NCI-H1092 treated with DMSO at 0.1 percent for 48 hours (cell line): ENCODE measurements around the gene MAD1L1.
A peak's percentile ranks its signal among the peaks of the same experiment; 100 is the strongest.

Experiments
- DNase-seq: peaks from one replicate; lab custom pipeline; 2025; lab: John Stamatoyannopoulos, UW

MAD1L1 gene

DNA sequence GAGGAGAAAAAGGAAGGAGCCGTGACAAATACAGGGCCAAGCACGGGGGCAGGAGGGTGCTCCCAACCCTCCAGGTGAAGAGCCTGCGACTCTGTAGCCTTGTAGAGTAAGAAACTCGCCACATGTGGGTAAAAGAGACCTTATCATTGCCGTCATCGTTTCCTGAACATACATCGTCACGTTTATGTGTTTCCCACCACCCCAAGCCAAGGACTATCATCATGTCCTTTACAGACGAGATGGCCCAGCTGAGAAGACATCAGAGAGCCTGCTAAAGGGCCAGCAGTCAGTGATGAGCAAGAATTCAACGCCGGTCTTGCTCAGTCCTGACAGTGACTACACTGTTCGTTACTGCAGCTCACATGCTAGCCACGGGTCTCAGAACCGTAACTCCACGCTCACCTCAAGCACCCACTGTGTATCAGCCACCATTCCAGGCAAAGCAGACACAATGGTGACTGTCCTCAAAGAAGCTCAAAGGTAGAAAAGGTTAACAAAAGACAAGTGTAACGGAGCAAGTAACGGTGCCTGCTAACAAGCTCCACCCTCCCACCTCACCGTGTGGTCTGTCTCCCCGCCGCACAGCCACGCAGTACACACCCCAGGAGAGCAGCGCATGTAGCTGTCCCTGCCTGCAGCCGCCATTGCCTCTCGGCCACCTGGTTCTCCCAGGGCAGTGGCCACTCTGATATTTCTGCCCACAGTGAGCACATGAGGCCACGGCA lies 147.8 kb downstream of the MAD1L1 start:
- DNase-seq, result no peak

- DNase-seq, result no peak
Measured at GRCh38 chr7:2084331-2084730, 148.4 kb downstream of the MAD1L1 start.

GRCh38 chr7:2083362-2083761 lies 149.4 kb downstream of the MAD1L1 start:
- no peak for DNase-seq

DNA sequence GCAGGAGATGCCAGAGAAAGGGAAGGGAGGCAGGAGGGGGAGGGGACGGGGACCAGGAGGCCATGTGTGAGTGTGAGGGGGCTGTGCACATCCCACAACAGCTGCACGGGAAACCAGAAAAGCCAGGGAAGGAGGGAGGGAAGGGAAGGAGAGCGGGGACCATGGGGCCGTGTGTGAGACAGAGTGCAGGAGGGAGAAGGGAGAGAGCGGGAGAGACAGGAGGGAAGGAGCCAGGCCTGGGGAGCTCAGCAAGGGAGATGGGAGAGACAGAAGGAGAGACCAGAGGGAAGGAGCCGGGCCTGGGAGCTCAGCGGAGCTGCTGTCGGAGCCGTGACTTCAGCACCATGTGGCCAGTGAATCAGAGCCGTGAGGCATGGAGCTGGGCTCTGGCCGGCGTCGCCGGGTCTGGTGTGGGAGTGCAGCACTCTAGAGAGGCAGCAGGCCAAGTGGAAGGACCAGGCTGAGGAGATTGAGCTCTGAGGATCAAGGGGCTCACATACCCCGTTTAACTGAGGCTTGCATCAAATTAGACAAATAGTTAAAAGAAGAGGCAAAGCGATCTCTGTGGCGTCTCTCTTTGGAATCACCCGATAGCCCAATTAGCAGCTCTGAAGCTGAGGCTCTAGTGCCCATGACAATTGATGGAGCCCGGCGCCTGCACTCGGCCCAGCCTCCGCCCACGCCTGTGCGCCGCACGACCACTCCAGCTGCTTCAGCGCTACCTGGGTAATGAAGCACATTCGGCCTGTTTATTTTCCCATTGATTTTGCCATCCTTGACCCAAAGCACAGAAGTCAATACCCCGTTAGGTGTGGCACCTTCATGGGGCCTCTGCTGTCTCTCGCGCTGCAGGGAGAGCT lies 150.4 kb downstream of the MAD1L1 start:
- peak; percentile 48 for DNase-seq

DNA sequence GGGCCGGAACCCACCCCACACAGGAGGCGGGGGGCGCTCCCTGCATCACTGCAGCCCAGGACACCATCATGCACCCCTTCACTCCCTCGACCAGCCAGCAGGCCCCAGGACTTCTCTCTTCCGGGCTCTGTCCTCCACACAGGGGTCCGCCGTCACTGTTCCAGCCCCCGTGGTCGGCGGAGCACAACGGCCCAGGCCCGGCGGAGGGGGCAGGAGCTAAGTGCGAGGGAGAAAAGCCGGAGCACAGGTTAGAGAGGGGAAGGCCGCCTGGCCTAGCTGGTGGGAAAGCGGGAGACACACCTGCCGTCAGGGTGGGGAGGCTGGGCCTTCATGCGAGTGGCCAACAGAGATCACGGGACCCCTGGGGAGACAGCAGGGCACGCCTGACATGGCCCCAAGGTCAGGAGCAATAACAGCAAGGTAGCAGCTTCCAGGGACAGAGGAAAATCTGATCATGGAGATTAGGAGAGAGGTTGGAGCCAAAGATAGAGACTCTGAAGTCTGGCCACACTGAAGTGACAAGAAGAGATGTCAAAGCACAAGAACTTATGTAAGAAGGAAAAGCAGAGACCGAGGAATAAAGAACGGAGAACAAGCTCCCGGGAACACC lies 151.1 kb downstream of the MAD1L1 start:
- no peak for DNase-seq

GRCh38 chr7:2080477-2080876 lies 152.3 kb downstream of the MAD1L1 start:
- DNase-seq, result no peak

DNA sequence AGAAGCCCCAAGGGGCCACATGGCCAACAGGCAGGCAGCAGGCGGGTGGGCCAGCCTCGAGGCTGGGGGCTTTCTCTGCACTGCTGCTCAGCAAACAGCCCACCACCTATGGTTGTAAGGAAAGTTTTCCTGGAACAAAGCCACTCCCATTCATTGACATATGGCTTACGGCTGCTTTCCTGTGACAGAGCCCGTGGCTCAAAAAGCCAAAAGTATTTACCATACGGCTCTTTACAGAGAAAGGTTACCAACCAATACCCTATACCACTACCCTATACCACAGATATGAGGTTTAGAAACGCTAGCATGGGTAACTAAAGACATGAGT lies 152.7 kb downstream of the MAD1L1 start:
- DNase-seq, result no peak

- DNase-seq, result no peak
Measured at GRCh38 chr7:2079332-2080059, 153.2 kb downstream of the MAD1L1 start.

DNA sequence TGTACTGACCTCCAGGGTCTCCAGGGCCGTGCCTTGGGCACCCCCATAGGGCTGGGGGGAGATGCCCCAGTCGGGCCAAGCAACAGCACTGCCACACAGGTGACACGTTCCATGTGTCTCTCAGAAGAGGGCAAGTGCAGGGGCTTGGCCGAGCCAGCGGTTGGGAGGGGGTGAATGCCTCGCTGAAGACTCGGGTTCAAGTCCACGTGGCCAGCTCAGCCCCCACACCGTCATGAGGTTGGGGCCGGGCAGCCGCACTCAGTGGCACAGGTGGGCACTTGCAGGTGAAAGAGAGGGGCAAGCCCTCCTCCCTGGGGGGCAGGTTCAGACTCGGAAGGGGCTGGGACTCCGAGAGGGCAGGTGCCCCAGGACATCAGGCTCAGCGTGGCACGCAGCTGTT lies 153.8 kb downstream of the MAD1L1 start:
- DNase-seq, result no peak

DNA sequence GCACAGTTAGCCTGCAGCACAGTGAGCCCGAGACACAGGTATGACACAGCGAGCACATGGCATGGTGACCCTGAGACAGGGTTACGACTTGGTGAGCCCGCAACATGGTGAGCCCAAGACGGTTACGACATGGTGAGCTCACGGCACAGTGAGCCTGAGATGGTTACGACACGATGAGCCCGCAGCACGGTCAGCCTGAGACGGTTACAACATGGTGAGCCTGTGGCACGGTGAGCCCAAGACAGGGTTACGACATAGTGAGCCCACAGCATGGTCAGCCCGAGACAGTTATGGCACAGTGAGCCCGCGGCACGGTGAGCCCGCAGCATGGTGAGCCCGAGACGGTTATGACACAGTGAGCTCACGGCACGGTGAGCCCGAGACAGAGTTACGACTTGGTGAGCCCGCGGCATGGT lies 156.1 kb downstream of the MAD1L1 start:
- DNase-seq, result no peak

GRCh38 chr7:2075811-2076210 lies 156.9 kb downstream of the MAD1L1 start:
- DNase-seq, result no peak

DNA sequence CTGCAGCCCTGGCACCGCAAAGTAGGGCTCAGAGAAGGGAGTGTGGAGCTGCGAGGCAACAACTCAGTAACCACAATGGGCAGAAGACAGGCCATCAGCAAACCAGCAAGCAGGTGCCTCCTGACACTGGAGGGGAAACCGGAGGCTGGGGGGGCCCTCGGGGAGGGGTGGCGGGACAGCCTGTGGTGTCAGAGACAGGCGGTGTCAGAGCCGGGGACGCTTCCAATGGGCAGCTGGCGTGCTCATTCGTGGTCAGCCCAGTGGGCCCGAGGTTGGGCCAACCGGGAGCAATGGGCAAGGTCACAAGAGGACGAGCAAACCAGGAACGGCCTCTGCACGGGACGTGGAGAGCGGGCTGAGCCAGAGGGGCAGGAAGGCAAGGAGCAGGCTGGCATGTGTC lies 158.1 kb downstream of the MAD1L1 start:
- no peak for DNase-seq

- DNase-seq, result no peak
Measured at GRCh38 chr7:2072798-2073197, 159.9 kb downstream of the MAD1L1 start.

DNA sequence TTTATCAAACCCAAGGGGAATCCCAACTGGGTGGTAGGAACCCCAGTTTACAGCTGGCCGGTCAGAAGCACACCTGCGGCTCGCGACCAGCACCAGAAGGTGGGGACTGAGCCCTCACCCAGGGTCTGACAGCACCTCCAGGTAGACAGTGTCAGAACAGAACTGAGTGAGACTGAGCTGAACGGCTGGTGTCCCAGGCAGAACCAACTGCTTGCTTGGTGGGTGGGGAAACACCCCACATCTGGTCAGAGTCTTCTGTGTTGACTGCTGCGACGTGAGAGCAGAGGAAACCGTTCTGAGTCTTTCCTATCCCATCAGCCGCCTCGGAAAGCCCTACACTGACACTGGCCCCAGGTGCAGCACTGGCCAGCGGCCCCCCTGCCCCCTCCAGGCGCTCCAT lies 160.7 kb downstream of the MAD1L1 start:
- DNase-seq, result no peak

DNA sequence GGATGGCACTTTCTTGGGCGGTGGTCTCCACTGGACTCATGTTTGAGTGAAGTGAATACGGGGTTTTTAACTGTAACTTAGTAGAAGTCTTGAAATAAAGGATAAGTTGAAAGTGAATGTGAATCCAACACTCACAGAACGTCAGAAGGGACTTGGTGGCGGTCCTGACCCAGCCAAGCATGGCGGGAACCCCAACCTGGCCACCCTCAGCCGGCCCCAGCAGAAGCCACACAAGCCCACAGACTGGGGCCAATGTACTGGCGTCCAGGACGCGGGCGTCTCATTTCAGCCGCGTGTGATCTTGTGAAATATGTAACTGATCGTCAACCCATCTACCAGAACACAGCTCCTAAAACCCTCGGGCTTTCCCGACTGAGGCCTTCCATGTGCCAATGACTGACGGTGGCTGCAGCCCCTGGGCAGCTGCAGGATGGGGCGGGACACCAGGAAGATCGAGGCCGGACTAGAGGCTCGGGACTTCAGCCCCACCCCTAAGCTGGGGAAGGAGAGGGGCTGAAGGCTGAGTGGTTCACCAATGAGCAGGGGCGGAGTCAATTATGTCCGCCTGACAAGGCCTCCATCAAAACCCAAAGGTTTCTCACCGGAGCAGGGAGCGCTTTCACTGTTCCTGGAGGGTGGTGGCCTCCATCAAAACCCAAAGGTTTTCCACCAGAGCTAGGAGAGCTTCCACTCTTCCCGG lies 161.5 kb downstream of the MAD1L1 start:
- DNase-seq, result no peak

GRCh38 chr7:2070151-2070763 lies 162.5 kb downstream of the MAD1L1 start:
- no peak for DNase-seq

- no peak for DNase-seq
Measured at GRCh38 chr7:2069472-2069860, 163.3 kb downstream of the MAD1L1 start.

DNA sequence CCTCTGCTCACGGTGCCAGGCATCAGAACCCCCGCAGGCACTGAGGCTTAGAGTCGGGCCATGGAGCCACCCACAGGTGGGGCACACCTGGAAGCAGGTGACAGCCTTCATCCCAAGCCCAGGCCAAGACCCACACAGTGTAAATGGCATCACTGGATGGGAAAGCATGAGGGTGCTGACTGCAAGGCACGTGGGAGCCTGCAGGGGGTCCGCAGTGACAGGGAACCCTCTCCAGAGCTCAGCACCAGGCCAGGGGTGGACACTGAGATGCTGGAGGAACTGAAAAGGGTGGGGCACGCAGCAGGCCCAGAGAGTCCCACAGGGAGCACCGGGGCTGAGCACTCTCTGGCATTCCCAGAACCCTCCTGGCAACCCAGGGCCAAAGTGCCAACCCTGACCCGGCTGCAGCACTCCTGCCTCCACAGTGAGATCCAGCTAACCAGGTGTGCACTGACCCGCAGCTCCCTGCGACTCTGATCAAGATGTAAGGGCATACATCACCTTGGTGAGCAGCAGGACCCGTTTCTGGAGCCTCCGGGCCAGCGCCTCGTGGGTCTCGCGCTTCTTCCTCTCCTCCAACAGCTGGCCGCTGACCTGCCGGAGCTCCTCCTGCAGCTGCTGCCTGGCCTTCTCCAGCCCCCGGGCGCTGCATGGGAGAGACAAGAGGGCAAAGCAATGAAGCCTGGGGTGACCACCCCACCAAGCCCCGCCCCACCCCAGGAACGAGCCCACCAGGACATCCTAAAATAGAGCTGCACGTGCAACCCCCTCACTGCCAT lies 163.9 kb downstream of the MAD1L1 start:
- DNase-seq, result no peak

- DNase-seq, result no peak
Measured at GRCh38 chr7:2066251-2066919, 166.4 kb downstream of the MAD1L1 start.

DNA sequence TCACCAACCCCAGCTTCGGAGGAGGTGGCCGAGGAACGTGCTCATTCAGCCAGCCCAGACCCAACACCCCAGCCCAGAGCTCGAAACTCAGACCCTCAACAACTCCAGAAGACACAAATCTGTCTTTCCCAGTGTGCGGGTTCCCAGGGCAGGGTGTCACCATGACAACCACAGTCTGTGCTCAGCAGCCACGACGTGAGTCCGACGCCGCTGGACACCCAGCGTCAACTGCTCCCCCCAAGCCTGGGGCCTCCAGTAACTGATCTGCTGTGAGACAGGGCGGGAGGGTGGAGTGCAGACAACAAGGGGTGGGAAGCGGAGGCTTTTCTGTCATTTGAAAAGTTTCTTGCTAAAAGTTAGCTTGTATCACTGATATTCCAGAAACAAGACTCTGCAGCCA lies 167.2 kb downstream of the MAD1L1 start:
- no peak for DNase-seq
